GM12801 (cell line): ENCODE results near the gene MISP3.

ENCODE experiments used
- CTCF ChIP-seq: IDR thresholded peaks from one replicate; pipeline ENCODE4 v1.5.1; 2011; ENCODE audit warnings: control low read depth; ENCODE audit not compliant: insufficient read length; ENCODE audit errors: extremely low read depth

The MISP3 gene

GRCh38 chr19:14091081-14091812 lies 18.7 kb downstream of the MISP3 start:
- no peak for TF ChIP-seq CTCF

GRCh38 chr19:14091813-14092462 lies 19.4 kb downstream of the MISP3 start:
- no peak for TF ChIP-seq CTCF

GRCh38 chr19:14093117-14093823 lies 20.7 kb downstream of the MISP3 start:
- no peak for TF ChIP-seq CTCF

GRCh38 chr19:14094854-14095253 lies 22.3 kb downstream of the MISP3 start:
- no peak for TF ChIP-seq CTCF

- no peak for TF ChIP-seq CTCF
Observed at GRCh38 chr19:14096272-14096992, 23.8 kb downstream of the MISP3 start.

- TF ChIP-seq CTCF, result no peak
Observed at GRCh38 chr19:14097532-14098151, 25.1 kb downstream of the MISP3 start.
